NCI-H2107 (cell line): ENCODE results near the gene GFAP.

Source experiments
- DNase-seq: peaks from one replicate; lab custom pipeline; 2025; lab: John Stamatoyannopoulos, UW

Gene GFAP

GRCh38 chr17:44899074-44899782, 16.1 kb downstream of the GFAP start, which contains the start of gene EFTUD2:
TSS of gene EFTUD2 (minus strand) at chr17:44899445. CDS start at chr17:44894521, 4,924 bp downstream.
- DNase-seq: peak; percentile 79

DNA sequence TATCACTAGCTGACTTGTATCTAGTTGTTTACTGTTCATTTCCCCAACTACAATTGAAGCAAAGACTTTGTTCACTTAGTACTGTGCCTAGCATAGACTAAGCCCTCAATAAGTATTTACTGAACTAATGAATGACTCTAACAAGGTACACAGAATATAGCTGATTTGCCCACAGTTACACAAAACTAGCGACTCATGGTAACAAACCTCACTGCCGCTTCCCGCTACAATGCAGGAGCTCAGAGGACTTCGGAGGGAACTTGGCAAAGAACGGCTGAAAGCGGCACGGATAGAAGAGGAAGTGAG, 16.6 kb downstream of the GFAP start:
- no peak for DNase-seq

GRCh38 chr17:44894642-44895041, 20.7 kb downstream of the GFAP start:
- no peak for DNase-seq

DNA sequence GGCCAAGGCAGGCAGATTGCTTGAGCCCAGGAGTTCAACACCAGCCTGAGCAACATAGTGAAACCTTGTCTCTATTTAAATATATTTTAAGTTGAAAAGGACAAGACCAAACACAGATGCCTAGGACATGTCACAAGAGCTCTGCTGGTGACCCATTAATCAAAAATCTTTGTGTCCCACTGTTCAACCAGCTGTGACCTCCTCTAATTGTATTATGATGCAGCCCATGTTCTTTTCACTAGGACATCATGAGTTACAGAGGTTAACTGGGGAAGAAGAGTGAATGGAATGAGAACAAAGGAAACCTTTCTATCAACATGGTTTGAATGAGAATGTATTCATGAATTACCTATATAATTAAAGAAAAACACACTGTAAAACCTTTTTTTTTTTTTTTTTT, 23.1 kb downstream of the GFAP start:
- no peak for DNase-seq

GRCh38 chr17:44889003-44889402, 26.3 kb downstream of the GFAP start:
- no peak for DNase-seq

- no peak for DNase-seq
Observed at GRCh38 chr17:44887971-44888954, 27.0 kb downstream of the GFAP start.

GRCh38 chr17:44887016-44887415, 28.3 kb downstream of the GFAP start:
- DNase-seq: no peak

GRCh38 chr17:44884941-44885340, 30.4 kb downstream of the GFAP start:
- no peak for DNase-seq

DNA sequence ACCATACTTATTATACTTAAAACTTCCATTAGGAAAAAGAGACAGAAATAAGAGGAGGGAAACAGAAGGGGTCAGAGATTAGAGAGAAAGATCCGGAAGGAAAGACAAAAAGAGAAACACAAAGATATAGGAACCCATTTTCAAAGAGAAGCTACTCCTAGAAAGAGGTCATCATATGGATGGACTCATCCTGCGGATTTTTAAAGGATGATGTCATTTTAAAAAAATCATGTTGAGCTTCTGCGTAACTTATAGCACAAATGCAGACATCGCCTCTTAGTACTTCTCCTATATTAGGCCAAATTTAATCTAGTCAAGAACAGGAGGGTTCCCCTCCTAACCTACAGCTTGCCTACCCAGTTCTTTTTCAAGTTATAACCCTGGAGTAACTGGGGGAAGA, 34.2 kb downstream of the GFAP start:
- no peak for DNase-seq

- DNase-seq: no peak
Observed at GRCh38 chr17:44880062-44880461, 35.2 kb downstream of the GFAP start.

DNA sequence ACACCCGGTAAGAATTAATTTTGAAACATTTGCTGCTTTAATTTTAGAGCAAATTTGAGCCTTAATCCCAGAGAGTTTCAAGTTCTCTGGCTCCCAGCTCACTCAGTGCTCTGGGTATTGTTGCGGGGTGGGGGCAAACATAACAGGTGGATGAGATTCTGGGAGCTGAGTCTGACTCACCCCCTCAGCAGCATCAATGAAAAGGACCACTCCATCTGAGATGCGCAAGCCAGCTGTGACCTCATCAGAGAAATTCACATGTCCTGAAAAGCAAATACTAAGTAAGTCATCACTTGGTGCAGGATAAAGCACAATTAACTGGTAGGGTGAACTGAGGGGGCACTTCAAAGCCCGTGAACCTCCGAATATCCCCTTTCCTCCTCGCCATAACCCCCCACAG, 35.9 kb downstream of the GFAP start:
- DNase-seq: no peak

GRCh38 chr17:44878627-44879221, 36.6 kb downstream of the GFAP start:
- DNase-seq: no peak

DNA sequence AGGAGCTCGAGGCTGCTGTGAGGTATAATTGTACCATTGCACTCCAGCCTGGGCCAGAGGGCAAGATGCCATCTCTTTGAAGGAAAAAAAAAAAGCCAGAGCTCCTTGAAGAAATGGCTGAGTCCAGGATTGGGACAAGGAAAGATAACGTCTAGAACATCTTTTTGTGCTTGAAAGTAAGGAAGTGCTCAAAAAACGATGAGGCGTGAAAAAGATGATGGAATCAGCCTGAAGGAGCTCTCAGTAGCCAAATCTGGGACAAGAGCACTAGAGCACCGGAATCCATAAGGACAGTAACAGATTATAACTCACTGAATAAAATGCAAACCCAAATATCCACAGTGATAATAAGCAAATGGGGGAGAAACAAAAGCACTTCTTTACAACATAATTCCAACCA, 38.2 kb downstream of the GFAP start:
- no peak for DNase-seq

DNA sequence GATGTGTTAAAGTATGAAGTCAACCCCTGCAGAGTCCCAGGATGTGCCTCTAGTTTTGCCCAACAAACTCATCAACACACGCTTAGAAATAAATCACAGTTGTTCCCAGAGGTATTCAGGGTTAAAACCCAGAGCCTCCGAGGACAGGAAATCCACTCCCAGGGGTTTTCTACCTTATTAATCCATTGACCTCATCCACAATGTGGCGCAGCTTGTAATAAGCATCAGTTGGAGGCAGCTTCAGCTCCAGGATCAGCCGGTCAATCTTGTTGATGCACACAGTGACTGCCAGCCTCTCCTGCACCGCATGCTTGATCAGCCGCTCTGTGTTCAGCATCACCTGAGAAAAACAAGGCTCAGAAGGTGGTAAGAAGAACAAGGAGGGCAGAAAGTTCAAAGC, 39.5 kb downstream of the GFAP start:
- no peak for DNase-seq

DNA sequence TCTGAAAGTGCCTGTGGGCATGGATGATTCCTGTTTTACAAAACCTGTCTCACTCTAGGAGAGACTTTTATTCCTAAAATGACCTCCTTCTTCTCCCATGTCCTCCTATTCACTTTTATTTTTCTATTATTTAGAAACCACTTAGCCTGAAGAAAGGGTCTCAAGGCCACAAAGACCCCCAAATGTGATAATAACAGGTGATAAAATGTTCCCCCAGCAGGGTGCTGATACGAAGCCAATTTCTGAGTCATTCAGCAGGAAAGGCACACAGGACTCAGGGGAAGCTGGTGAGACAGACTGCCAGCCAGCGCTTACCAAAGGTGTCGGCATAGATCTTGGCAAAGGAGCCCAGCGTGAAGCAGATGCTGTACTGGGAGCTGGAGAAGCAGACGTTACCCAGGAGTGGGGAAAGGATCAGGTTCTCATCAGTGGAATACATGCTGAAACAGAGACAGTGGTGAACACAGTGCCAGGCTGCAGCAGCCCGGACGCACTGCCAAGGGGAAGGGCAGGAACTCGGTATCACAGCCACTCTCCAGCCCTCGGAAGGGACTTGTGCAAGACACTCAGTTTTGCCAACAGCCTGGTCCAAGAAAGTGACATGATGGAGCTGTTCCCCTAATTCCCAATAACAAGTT, 43.0 kb downstream of the GFAP start:
- DNase-seq: peak; percentile 60

DNA sequence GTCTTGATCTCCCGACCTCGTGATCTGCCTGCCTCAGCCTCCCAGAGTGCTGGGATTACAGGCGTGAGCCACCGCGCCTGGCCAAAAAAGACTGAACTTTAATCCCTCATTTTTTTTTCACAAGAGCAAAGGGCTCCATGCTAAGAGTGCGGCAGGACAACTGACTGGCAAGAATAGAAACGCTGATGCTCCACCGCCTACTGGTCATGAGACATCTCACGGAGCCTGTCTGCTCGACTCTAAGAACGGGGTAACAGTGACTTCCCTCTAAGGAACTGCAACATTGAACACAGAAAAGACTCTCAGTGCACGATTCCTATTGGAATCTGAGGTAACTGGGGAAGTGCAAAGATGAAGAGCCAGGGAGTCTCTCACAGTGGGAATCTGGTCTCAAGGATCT, 43.7 kb downstream of the GFAP start:
- DNase-seq: no peak

DNA sequence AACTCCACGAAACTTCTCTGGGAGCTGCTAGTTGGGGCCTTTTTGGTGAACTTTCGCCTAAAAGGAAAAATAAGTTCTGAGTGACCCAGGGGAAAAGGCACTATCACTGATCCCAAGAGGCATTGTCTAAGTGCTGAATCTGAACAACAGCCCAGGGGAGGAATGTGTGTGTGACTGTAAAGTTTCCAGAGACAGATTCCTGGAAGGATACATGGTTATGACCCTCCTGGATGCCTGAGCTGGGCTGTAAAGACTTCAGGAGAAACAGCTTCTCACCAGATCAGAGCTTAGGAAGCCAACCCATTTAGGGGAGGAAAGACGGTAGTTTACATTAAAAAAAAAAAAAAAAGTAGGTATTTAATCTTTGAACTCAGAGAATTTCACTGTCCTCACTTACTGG, 47.5 kb downstream of the GFAP start:
- no peak for DNase-seq

DNA sequence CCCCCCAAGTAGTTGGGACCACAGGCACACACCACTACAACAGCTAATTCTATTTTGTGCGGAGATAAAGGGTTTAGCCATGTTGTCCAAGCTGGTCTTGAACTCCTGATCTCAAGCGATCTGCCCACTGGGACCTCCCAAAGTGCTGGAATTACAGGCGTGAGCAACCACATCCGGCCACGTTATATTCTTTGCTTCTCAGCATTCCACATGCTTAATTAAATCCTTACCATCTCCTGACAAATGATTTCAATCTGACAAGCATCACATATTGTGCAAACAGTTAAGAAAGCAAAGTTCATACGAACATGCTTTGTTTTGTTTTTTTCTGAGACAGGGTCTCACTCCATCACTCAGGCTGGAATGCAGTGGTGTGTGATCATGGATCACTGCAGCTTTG, 49.4 kb downstream of the GFAP start:
- DNase-seq: no peak

- peak; percentile 17 for DNase-seq
Observed at GRCh38 chr17:44865231-44865660, 50.1 kb downstream of the GFAP start.

DNA sequence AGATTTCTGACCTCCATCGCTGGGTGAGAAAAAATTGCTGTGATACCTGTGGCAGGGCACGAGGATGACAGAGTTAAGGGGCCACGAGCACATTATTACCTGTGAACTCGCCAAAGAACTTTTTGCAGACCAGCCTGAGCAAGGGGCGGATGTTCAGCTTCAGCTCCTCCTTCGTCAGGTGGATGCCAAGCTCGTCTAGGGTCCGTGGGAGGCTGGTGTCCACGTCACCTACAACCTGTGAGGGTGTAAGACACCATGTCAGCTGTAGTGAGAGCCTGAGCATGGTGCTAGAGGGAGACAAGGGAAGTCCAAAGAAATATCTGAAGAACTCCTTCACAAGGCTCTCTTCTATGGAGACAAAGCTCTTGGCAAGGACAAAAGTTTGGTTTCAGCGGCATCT, 50.5 kb downstream of the GFAP start:
- DNase-seq: no peak

DNA sequence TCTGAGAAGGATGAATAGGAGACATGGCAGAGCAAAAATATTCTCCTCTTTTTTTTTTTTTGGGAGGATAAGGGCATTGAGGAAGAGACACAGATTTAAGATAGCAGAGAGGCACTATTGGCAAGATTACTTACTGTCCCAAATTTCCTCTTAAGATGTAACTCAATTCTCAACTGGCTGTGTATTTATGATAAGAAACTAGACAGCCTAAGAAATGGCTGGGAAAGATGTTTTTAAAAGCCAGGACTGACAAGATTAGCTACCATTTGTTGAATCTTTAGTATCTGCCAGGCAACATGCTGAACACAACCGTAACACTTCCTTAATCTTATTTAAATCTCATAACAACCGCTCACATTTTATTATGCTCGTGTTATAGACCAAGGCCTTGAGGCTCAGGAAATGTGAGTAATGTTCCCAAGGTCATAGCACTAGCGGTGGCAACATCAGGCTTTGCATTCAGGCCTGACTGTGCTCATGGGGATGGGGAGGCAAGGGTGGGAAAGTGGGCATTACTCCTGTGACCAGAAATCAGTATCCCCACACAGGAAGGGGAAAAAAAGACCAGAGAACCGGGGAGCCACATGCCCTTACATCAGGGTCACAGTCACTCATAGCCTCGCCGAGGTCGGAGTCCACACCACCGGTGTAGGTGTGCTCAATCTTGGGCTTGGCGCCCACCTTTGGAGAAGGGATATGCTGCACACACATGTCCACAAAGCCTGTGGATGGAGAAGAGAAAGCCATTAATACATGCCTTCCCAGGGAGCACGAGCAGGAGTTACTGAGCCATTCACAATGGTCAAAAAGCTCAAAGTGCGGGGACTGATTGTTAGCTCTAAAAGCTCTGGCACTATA, 52.0 kb downstream of the GFAP start:
- no peak for DNase-seq
